GM19328 (cell line): ENCODE measurements around the gene CAMK2B.

Experiments
- ATAC-seq: cut with Tn5 transposase; IDR thresholded peaks from one replicate; pipeline ENCODE4 v1.9.1; 2021; ENCODE audit warnings: mild to moderate bottlenecking, moderate library complexity; ENCODE audit not compliant: unreplicated experiment

CAMK2B gene

GRCh38 chr7:44258865-44259546, 66.4 kb downstream of the CAMK2B start:
- ATAC-seq, result no peak

GRCh38 chr7:44258423-44258760, 67.0 kb downstream of the CAMK2B start:
- ATAC-seq, result no peak

- ATAC-seq, result peak; percentile 90
Measured at GRCh38 chr7:44257618-44258422, 67.6 kb downstream of the CAMK2B start.

GRCh38 chr7:44257213-44257612, 68.2 kb downstream of the CAMK2B start:
- no peak for ATAC-seq

GRCh38 chr7:44256459-44256858, 68.9 kb downstream of the CAMK2B start:
- ATAC-seq, result no peak

GRCh38 chr7:44251881-44252280, 73.5 kb downstream of the CAMK2B start:
- no peak for ATAC-seq

GRCh38 chr7:44251269-44251668, 74.1 kb downstream of the CAMK2B start:
- no peak for ATAC-seq

- no peak for ATAC-seq
Measured at GRCh38 chr7:44249639-44250234, 75.7 kb downstream of the CAMK2B start.

- no peak for ATAC-seq
Measured at GRCh38 chr7:44247868-44248651, 77.3 kb downstream of the CAMK2B start.

- ATAC-seq, result no peak
Measured at GRCh38 chr7:44246396-44247113, 78.8 kb downstream of the CAMK2B start.

GRCh38 chr7:44244282-44244681, 81.1 kb downstream of the CAMK2B start:
- no peak for ATAC-seq

- ATAC-seq, result no peak
Measured at GRCh38 chr7:44242091-44242490, 83.3 kb downstream of the CAMK2B start.

- no peak for ATAC-seq
Measured at GRCh38 chr7:44240983-44241510, 84.3 kb downstream of the CAMK2B start.

- ATAC-seq, result no peak
Measured at GRCh38 chr7:44240376-44240775, 85.0 kb downstream of the CAMK2B start.

GRCh38 chr7:44239361-44239760, 86.0 kb downstream of the CAMK2B start:
- ATAC-seq, result no peak

- no peak for ATAC-seq
Measured at GRCh38 chr7:44238116-44238695, 87.2 kb downstream of the CAMK2B start.

GRCh38 chr7:44237696-44238095, 87.7 kb downstream of the CAMK2B start:
- ATAC-seq, result no peak

GRCh38 chr7:44236333-44236728, 89.1 kb downstream of the CAMK2B start:
- no peak for ATAC-seq

- ATAC-seq, result no peak
Measured at GRCh38 chr7:44235582-44236332, 89.6 kb downstream of the CAMK2B start.
